NCI-H1436 treated with DMSO at 0.1 percent for 48 hours (cell line): ENCODE measurements around the gene DPP10.

Experiments
- DNase-seq: peaks from one replicate; lab custom pipeline; 2025; lab: John Stamatoyannopoulos, UW

Gene DPP10

GRCh38 chr2:115285416-115285815 lies 843.0 kb downstream of the DPP10 start:
- DNase-seq, result no peak

GRCh38 chr2:115290478-115290877 lies 848.0 kb downstream of the DPP10 start:
- DNase-seq, result no peak

GRCh38 chr2:115292742-115293141 lies 850.3 kb downstream of the DPP10 start:
- no peak for DNase-seq

DNA sequence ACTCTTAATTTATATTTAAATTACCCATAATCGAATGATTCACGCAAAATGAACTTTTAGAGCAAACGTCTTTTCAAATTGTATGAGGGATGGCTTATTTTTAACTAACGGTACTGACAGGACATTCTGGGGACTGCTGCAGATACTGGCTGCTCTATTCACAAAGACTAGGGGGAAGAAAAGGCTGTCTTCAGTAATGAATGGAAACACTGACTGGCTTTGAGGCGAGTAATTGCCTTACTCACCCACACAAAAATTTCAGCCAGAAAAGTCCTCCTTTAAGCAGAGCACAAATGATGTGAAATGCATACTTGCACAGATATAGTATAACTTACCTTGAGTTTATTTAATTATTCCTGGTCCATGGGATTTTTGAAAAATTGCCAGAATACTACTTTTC lies 852.6 kb downstream of the DPP10 start:
- no peak for DNase-seq

GRCh38 chr2:115297056-115297455 lies 854.6 kb downstream of the DPP10 start:
- no peak for DNase-seq

- no peak for DNase-seq
Measured at GRCh38 chr2:115299199-115299598, 856.8 kb downstream of the DPP10 start.

- DNase-seq, result no peak
Measured at GRCh38 chr2:115305712-115306111, 863.3 kb downstream of the DPP10 start.

- no peak for DNase-seq
Measured at GRCh38 chr2:115314119-115314518, 871.7 kb downstream of the DPP10 start.

- DNase-seq, result no peak
Measured at GRCh38 chr2:115327061-115327460, 884.6 kb downstream of the DPP10 start.

- DNase-seq, result no peak
Measured at GRCh38 chr2:115359550-115359949, 917.1 kb downstream of the DPP10 start.

DNA sequence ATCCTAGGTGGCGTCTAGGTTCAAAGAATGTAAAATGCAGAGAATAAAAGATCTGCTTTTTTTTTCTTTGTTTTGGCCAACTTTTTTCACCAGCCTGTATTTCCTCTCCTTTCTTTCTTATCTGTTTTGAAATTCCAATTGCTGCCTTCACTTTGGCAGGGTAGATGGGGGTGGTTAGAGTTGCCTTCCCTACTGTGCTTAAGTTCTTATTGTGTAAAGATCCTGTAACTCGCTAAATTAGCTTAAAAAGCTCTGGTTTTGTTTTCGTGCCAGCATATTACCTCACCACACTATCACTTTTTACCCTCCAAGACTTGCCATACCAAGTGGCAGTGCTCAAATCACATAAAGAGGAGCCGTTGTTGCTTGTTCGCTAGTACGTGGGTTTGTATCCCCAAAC lies 921.7 kb downstream of the DPP10 start:
- DNase-seq, result no peak

GRCh38 chr2:115369400-115369799 lies 927.0 kb downstream of the DPP10 start:
- no peak for DNase-seq

DNA sequence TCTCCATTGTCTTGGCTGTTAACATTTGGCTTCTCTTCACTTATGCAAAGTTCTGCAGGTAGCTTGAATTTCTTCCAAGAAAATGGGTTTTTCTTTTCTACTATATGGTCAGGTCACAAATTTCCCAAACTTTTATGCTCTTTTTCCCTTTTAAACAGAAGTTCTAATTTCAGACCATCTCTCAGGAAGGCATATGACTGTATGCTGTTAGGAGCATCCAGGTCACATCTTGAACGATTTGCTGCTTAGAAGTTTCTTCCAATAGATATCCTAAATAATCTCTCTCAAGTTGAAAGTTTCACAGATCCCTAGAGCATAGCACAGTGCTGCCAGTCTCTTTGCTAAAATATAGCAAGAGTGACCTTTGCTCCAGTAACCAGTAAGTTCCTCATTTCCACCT lies 932.5 kb downstream of the DPP10 start:
- no peak for DNase-seq

GRCh38 chr2:115384399-115384798 lies 942.0 kb downstream of the DPP10 start:
- no peak for DNase-seq

GRCh38 chr2:115386465-115386864 lies 944.0 kb downstream of the DPP10 start:
- no peak for DNase-seq

DNA sequence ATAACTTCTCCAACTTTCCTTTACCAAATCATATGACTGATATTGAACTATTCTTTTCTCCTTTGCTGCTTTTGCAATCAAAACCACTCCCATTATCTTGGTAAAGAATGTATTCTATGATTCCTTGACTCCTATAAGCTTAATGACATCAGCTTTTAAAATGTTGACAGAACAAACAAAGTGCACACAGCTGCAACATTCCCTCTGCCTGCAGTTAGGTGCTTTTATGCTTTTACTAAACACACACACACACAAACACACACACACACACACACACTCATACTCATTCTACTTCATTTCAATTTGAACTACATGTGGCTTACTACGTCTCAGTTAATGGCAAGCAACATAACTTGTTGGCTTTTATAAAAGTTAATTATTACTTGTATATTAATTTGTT lies 946.6 kb downstream of the DPP10 start:
- DNase-seq, result no peak

GRCh38 chr2:115389898-115390565 lies 947.6 kb downstream of the DPP10 start:
- no peak for DNase-seq

DNA sequence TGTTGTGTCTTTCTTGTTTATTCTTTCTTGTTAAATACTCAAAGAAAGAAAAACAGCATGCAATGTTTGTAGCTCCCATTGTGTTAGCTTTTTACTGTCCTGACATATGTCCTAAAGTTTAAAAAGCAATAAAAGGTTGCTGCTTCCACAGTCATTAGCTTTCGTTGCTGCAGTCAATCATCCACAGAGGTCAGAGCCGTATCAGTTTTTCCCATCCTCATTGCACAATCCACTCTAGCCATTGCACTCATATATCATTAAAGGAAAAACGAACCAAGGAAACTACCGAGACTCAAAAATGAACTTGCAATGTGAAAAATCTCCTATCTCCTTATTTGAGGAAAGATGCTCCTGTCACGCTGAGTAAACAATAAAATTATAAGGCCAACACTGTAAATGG lies 954.1 kb downstream of the DPP10 start:
- DNase-seq, result no peak

DNA sequence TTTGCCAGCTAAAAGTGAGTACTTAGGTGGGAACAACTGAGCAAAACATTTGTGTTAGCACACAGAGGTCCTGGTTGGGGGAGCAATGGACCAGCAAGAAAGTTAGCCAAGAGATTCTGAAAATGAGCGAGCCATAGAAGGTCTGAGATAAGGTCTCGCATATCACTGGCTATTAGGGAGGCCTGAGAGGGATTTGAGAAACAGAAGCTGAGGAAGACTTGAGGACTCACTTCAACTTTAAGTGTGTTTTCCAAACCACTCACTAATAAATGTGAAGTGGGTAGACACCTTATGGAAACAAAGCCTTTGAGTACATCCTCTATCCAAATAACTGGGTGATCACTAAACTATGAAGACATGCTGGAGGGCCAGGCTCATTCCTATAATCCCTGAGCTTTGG lies 958.5 kb downstream of the DPP10 start:
- no peak for DNase-seq

DNA sequence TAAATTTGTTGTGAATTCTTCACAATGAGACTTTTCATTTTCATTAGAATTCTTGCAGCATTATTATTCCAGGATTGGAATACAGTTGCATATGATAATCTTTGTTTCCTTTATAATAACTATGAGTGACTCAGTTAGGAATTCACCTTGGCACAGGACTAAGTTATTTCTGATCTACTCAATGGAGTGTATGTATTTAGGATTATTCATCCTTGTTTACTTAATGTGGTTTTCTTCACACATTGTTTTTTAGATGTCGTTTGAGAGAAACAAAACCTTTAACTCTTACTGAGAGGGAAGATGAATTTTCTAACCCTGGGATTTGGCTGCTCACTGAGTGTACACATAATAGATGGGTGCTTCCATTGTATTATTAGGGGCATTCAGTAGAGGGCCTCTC lies 970.1 kb downstream of the DPP10 start:
- no peak for DNase-seq

- no peak for DNase-seq
Measured at GRCh38 chr2:115413791-115414190, 971.4 kb downstream of the DPP10 start.

DNA sequence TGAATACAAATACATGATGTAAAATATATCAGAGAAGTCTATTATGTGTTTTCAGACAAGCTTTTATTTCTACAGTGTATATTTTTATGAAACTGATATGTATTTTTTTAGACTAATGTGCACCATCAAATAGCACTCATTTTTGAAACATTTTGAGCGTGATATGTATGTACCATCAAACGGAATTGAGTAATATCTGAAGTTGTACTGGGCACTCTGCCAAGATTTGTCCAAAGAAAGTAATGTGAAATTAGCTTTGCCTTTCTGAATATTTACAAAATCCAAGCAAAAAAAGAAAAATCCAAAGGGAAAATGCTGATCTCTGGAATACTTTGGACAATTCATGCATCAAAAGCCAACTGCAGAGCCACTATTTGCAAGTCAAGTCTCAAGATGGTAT lies 972.0 kb downstream of the DPP10 start:
- DNase-seq, result no peak

GRCh38 chr2:115422004-115422634 lies 979.7 kb downstream of the DPP10 start:
- DNase-seq, result no peak

DNA sequence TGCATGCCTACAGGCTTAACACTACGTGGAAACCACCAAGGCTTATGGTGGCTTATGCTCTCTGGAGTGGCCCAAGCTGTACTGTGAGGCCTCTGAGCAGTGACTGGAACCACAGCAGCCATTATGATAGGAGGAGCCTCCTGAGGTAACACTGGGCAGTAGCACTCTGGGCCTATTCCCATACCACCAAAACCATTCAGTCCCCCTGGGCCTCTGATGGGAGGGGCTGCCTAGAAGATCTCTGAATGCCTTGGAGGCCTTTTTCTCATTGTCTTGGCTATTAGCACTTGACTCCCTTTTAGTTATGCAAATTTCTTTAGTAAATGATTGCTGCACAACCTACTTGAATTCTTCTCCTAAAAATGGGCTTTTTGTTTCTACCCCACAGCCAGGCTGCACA lies 985.0 kb downstream of the DPP10 start:
- no peak for DNase-seq
